HCT116 (cell line): ENCODE measurements around the gene LTO1.

Experiments
- CTCF ChIP-seq, 3 experiments: fragments of 200-600 bp in 1 of 3; sonication (generic) in 1 of 3; IDR thresholded peaks in 2 of 3; conservative IDR thresholded peaks in 1 of 3; 2 replicates each; pipeline ENCODE4 v1.5.1; 2012 to 2017; ENCODE audit warnings: low read depth in 2 of 3, low read length in 2 of 3, antibody characterized with exemption in 1 of 3, borderline replicate concordance in 1 of 3, control low read depth in 1 of 3, mild to moderate bottlenecking in 1 of 3, mixed read lengths in 1 of 3, mixed run types in 1 of 3, moderate library complexity in 1 of 3; ENCODE audit not compliant: insufficient read depth in 1 of 3
- EZH2phosphoT487 ChIP-seq: fragments of 200-600 bp; IDR thresholded peaks from 2 replicates; pipeline ENCODE4 v1.6.1; 2018; ENCODE audit warnings: antibody characterized with exemption, borderline replicate concordance
- REST ChIP-seq: IDR thresholded peaks from 2 replicates; pipeline ENCODE4 v1.6.1; 2012; ENCODE audit warnings: low read depth
- ZFX ChIP-seq: fragments of 450-650 bp; IDR thresholded peaks from 2 replicates; pipeline ENCODE4 v1.6.1; 2017

- no peak for TF ChIP-seq EZH2phosphoT487
- TF ChIP-seq ZFX = no peak
- peak; percentile 71 to 78 (median 77) for TF ChIP-seq CTCF (IDR thresholded peaks at IDR 0.05 in 2 of 3, conservative IDR thresholded peaks at IDR 0.05 in 1 of 3; ENCODE audit: borderline replicate concordance in 1 of 3, insufficient read depth in 1 of 3, low read depth in 2 of 3, low read length in 2 of 3)
- no peak for TF ChIP-seq REST
These were observed 29.5 kb upstream of the LTO1 start for GRCh38 chr11:69704508-69705253.
